ENCODE results near the gene EPB41.

DNA sequence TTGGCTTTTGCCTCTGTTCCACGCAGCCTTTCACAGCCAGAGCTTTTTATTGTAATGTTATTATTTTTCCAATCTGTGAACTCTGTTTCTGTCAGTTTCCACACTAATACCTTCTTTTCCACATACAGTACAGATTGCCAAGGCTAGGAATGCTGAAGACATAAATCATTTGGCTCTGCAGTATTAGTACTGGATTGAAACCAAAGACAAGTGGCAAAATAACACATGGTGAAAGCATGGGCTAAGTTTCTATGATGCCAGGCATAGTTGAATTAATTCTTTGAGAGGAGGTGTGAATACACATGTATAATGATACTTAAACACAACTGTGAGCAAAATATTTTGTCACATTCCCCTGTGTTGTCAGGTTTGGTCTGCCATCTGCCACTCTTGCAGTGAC lies 135.8 kb downstream of the EPB41 start:
- TF ChIP-seq SP2 (IDR thresholded peaks at IDR 0.05; ENCODE audit: low read length) (no peak), CTCF (IDR thresholded peaks at IDR 0.05; ENCODE audit: control extremely low read depth in 1 of 3, insufficient read depth in 1 of 3, low read depth in 1 of 3, low read length in 3 of 3) (no peak), HDAC6 (IDR thresholded peaks at IDR 0.05; ENCODE audit: low read depth, low read length) (no peak), EP300 (IDR thresholded peaks at IDR 0.05; ENCODE audit: borderline replicate concordance in 1 of 2, low read depth in 2 of 2, low read length in 2 of 2) (no peak), POLR2A (IDR thresholded peaks at IDR 0.05; ENCODE audit: control extremely low read depth in 1 of 2, low read depth in 2 of 2, low read length in 2 of 2) (no peak), CBX8 (IDR thresholded peaks at IDR 0.05; ENCODE audit: borderline replicate concordance, low read depth, low read length) (no peak), BRCA1 (IDR thresholded peaks at IDR 0.05; ENCODE audit: low read depth, low read length) (no peak), RAD21 (IDR thresholded peaks at IDR 0.05 in 1 of 2, conservative IDR thresholded peaks at IDR 0.05 in 1 of 2; ENCODE audit: low read depth in 2 of 2, low read length in 2 of 2) (no peak), SP1 (IDR thresholded peaks at IDR 0.05; ENCODE audit: low read depth, low read length) (no peak), SIN3A (conservative IDR thresholded peaks at IDR 0.05 in 1 of 2, IDR thresholded peaks at IDR 0.05 in 1 of 2; ENCODE audit: low read depth in 1 of 2, low read length in 2 of 2) (no peak), NRF1 (IDR thresholded peaks at IDR 0.05; ENCODE audit: low read depth, low read length) (no peak), TAF1 (IDR thresholded peaks at IDR 0.05; ENCODE audit: low read depth, low read length) (no peak), POLR2AphosphoS5 (IDR thresholded peaks at IDR 0.05; ENCODE audit: low read depth, low read length) (no peak)
- TF ChIP-seq, protein P1, sequence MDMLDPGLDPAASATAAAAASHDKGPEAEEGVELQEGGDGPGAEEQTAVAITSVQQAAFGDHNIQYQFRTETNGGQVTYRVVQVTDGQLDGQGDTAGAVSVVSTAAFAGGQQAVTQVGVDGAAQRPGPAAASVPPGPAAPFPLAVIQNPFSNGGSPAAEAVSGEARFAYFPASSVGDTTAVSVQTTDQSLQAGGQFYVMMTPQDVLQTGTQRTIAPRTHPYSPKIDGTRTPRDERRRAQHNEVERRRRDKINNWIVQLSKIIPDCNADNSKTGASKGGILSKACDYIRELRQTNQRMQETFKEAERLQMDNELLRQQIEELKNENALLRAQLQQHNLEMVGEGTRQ (IDR thresholded peaks at IDR 0.05; ENCODE audit: low read length), result no peak
